GM18526 (cell line): ENCODE data around the gene IDS.

Experiments
- POLR2A ChIP-seq: IDR thresholded peaks from 3 replicates; pipeline ENCODE4 v1.6.1; 2011; ENCODE audit not compliant: insufficient read length; ENCODE audit errors: extremely low read depth

The IDS gene

GRCh38 chrX:149493567-149494562, 11.2 kb downstream of the IDS start:
- TF ChIP-seq POLR2A: no peak

- TF ChIP-seq POLR2A: no peak
Measured at GRCh38 chrX:149491812-149492211, 13.3 kb downstream of the IDS start.

- no peak for TF ChIP-seq POLR2A
Measured at GRCh38 chrX:149490100-149490499, 15.0 kb downstream of the IDS start.

- no peak for TF ChIP-seq POLR2A
Measured at GRCh38 chrX:149487292-149487691, 17.8 kb downstream of the IDS start.

- TF ChIP-seq POLR2A: no peak
Measured at GRCh38 chrX:149476513-149476912, 28.6 kb downstream of the IDS start.

GRCh38 chrX:149473966-149474365, 31.1 kb downstream of the IDS start:
- TF ChIP-seq POLR2A: no peak

- TF ChIP-seq POLR2A: no peak
Measured at GRCh38 chrX:149473092-149473491, 32.0 kb downstream of the IDS start.

GRCh38 chrX:149472625-149473024, 32.5 kb downstream of the IDS start:
- no peak for TF ChIP-seq POLR2A

GRCh38 chrX:149471397-149471796, 33.7 kb downstream of the IDS start:
- no peak for TF ChIP-seq POLR2A

- no peak for TF ChIP-seq POLR2A
Measured at GRCh38 chrX:149470955-149471354, 34.2 kb downstream of the IDS start.

- TF ChIP-seq POLR2A: no peak
Measured at GRCh38 chrX:149469406-149469805, 35.7 kb downstream of the IDS start.

- no peak for TF ChIP-seq POLR2A
Measured at GRCh38 chrX:149467920-149468319, 37.2 kb downstream of the IDS start.

- TF ChIP-seq POLR2A: no peak
Measured at GRCh38 chrX:149467461-149467860, 37.6 kb downstream of the IDS start.

GRCh38 chrX:149462849-149463248, 42.3 kb downstream of the IDS start:
- TF ChIP-seq POLR2A: no peak

- no peak for TF ChIP-seq POLR2A
Measured at GRCh38 chrX:149461746-149462145, 43.4 kb downstream of the IDS start.

GRCh38 chrX:149458586-149458985, 46.5 kb downstream of the IDS start:
- no peak for TF ChIP-seq POLR2A
